Forelimb muscle (tissue), 1 donor: Measurements from ENCODE around the gene DMRT1. TPM values are rescaled to one million over a fixed set of nuclear protein-coding genes. Genes with fewer than 3 reads are reported as not detected.
"Not testable (repeated sequence)": the region's sequence is repeated elsewhere in the genome, so short reads cannot be mapped to it uniquely, and the experiment has no call there.

ENCODE experiments used
- DNase-seq: peaks from one replicate; pipeline ENCODE4 v3.0.0-alpha.2; 2013; ENCODE audit warnings: low read depth
- polyA plus RNA-seq: library from polyadenylated mRNA; unstranded; fragments of 120-200 nt; gene quantifications from one replicate; pipeline ENCODE4 v1.2.1, GENCODE V29; 2013; ENCODE audit not compliant: insufficient read length

DMRT1 gene
- polyA plus RNA-seq, 1 donor, result not detected

GRCh38 chr9:859251-859650 is 17.8 kb downstream of the DMRT1 start:
- no peak for DNase-seq

- DNase-seq, result no peak
Observed at GRCh38 chr9:860706-861105, 19.2 kb downstream of the DMRT1 start.

- DNase-seq, result not testable (repeated sequence)
Observed at GRCh38 chr9:861525-861924, 20.0 kb downstream of the DMRT1 start.

- DNase-seq, result no peak
Observed at GRCh38 chr9:875119-875962, 33.8 kb downstream of the DMRT1 start.

- DNase-seq, result no peak
Observed at GRCh38 chr9:876425-876824, 34.9 kb downstream of the DMRT1 start.

- no peak for DNase-seq
Observed at GRCh38 chr9:878239-878638, 36.7 kb downstream of the DMRT1 start.

- no peak for DNase-seq
Observed at GRCh38 chr9:880725-881124, 39.2 kb downstream of the DMRT1 start.

- DNase-seq, result no peak
Observed at GRCh38 chr9:882416-882924, 41.0 kb downstream of the DMRT1 start.

- DNase-seq, result no peak
Observed at GRCh38 chr9:883011-883410, 41.5 kb downstream of the DMRT1 start.

GRCh38 chr9:886886-887285 is 45.4 kb downstream of the DMRT1 start:
- no peak for DNase-seq

- DNase-seq, result no peak
Observed at GRCh38 chr9:892123-892522, 50.6 kb downstream of the DMRT1 start.

GRCh38 chr9:893115-893514 is 51.6 kb downstream of the DMRT1 start:
- no peak for DNase-seq

- peak; percentile 48 for DNase-seq
Observed at GRCh38 chr9:893843-894420, 52.4 kb downstream of the DMRT1 start.

GRCh38 chr9:899440-900184 is 58.1 kb downstream of the DMRT1 start:
- peak; percentile 4 for DNase-seq

- no peak for DNase-seq
Observed at GRCh38 chr9:903886-904285, 62.4 kb downstream of the DMRT1 start.

- DNase-seq, result no peak
Observed at GRCh38 chr9:905906-906305, 64.4 kb downstream of the DMRT1 start.

GRCh38 chr9:908536-909205 is 67.2 kb downstream of the DMRT1 start:
- DNase-seq, result no peak

GRCh38 chr9:911005-911404 is 69.5 kb downstream of the DMRT1 start:
- no peak for DNase-seq

GRCh38 chr9:912776-913175 is 71.3 kb downstream of the DMRT1 start:
- DNase-seq, result no peak

- not testable (repeated sequence) for DNase-seq
Observed at GRCh38 chr9:913526-913925, 72.0 kb downstream of the DMRT1 start.

GRCh38 chr9:917730-918129 is 76.2 kb downstream of the DMRT1 start:
- no peak for DNase-seq

GRCh38 chr9:920927-921326 is 79.4 kb downstream of the DMRT1 start:
- no peak for DNase-seq
